ENCODE results near the gene PDE1C.
"Not testable (repeated sequence)": the region's sequence is repeated elsewhere in the genome, so short reads cannot be mapped to it uniquely, and the experiment has no call there.

The PDE1C gene

GRCh38 chr7:32070406-32071360 is at the start of gene PDE1C:
TSS of gene PDE1C (minus strand) at chr7:32070407.
- DNase-seq = peak; percentile 30

DNA sequence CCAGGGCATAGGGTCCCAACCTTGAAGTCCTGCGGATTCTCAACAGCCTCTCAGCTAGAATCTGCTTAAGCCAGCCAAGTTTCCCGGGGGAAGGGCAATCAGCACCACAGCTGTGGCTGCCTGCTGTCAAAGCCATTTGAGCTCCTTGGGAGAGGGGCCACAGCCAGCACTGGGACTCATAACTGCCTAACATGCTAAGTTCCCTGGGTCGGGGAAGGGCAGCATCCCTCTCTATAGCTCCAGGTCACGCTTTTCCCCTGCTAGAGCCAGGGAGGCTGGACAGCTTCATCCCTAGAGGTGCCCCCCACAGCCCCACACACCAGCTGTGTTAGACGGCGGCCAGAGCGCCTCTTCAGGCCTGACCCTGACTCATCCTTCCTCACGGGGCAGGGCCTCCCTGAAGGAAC is 49.6 kb upstream of the PDE1C start:
- DNase-seq = no peak

DNA sequence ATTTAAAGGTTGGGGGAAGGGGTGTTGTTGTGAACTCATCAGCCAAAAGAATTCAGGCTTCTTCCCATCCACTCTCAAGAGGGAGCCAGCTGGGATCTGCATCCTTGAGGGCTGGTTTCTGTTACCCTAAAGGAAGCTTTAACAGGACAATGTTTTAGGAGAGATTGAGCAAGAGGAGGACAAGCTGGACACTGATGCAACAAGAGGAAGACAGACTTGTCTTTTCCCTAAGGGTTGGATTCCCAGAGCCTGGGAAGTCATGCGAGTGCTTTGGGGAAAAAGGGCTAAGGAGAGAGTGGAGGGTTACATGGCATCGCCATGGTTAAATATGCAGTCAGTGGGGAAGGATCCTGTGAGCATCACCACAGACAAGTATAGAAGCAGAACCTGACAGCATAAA is 47.6 kb upstream of the PDE1C start:
- no peak for DNase-seq

DNA sequence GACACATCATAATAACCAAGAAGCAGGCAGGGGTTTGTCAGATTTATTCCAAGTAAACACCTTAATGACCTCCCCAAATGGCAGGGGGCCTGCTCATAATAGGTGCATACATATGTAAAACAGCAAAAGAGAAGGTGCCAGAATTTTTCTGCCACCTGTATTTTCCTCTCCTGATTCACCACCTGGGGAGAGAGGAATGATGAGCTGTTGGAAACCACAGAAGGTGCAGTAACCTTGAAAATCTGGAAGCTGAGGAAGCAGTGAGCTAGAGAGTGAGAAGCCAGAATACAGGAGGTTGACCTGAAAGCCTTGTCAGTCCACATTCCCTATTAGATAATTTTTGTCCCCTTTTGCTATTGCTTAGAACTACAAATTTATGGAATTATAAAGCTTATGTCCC is 46.2 kb upstream of the PDE1C start:
- no peak for DNase-seq

DNA sequence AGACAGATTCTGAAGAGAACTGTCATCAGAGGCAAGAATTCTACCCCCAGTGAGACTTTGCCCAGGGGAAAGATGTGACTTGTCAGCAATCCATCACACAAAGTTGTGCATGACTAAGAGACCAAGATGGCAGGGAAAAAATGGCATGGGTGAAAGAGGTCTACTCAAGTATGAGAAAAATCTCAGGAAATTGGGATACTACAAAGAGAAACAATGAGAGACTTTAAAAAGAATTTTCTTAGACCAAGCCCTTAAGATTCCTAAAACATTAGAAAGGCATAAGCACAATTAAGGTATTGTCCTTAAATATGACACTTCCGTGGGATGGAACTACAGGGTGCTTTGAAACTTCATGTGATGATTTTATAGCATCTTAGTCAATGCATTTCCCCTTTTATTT is 45.6 kb upstream of the PDE1C start:
- DNase-seq = no peak

DNA sequence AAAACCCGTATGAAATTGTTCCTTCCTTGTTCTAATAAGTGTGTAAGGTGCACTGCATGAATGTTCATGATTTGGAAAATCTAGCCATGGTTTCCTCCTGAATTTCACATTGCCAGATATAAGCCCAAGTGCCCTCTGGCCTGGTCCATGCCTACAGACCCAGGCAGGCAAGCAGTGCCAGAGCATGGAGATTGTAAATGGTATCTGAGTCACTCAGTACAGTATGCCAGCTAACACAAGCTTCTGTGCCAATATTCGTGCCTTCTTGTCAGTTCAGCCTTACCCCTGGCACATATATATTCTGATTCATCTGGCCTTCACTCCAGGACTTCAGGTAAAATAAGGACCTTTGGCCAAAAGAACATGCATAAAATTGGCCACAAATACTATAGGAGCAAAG is 38.4 kb upstream of the PDE1C start:
- no peak for DNase-seq

DNA sequence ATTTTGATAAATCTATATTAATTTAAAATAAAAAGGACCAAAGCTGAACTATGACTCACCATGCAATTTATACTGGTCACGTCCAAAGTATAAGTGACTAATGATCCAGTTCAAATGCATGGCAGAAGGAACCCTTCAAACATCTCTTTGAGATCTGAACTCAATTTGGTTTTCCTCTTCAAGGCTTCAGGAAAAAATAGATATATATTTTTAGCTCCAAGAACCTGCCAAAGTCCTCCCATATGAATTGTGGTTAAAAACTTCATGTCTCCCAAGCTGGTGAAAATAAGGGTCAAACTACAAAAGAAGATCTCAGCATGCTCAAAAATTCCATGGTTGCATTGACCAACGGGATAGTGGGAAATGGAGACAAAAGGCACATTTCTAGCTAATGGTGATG is 34.6 kb upstream of the PDE1C start:
- DNase-seq = no peak

- DNase-seq = no peak
These were observed 33.2 kb upstream of the PDE1C start for GRCh38 chr7:32103361-32103760.

GRCh38 chr7:32102432-32102873 is 32.2 kb upstream of the PDE1C start:
- DNase-seq = no peak

DNA sequence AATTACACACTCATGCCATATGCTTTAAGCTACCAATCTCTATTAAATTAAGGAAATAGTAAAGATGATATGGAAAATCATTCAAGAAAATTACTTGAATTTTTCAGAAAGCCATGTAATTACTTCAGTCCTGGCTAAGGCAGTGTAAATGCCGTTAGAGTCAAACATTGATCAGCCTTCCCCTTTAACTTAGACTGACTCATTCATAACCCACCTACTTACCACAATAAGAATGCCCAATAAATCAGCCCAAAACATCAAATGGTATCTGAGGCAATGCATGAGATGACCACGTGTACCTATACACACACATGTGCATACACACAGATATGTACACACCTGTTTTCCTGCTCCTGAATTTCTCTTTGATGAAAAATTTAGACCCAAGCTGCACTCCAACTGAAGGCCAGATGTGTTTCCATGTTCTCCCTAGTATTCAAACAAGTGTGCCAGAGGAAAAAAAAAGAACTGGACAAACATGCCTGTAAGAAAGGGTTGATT is 30.2 kb upstream of the PDE1C start:
- no peak for DNase-seq

DNA sequence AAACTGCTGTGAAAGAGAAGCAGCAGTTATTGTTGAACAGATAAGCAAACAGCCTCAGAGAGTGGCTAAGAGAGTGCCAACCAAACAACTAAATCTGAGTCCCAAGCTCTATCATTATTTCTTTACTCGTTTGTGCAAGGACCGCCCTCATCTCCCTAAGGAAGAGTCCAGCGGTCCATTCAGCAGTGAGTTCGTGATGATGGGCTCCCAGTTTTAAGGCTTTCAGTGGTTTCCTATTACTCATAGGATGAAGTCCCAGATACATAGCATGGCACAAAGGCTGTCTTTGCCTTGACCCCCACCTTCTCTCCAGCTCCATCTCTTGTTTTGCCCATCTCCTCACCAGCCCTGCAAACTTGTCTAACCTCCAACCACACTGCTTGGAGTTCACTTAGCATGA is 24.3 kb upstream of the PDE1C start:
- DNase-seq = no peak

- DNase-seq = no peak
These were observed 23.5 kb upstream of the PDE1C start for GRCh38 chr7:32093415-32094408.

GRCh38 chr7:32092346-32092745 is 22.1 kb upstream of the PDE1C start:
- no peak for DNase-seq

DNA sequence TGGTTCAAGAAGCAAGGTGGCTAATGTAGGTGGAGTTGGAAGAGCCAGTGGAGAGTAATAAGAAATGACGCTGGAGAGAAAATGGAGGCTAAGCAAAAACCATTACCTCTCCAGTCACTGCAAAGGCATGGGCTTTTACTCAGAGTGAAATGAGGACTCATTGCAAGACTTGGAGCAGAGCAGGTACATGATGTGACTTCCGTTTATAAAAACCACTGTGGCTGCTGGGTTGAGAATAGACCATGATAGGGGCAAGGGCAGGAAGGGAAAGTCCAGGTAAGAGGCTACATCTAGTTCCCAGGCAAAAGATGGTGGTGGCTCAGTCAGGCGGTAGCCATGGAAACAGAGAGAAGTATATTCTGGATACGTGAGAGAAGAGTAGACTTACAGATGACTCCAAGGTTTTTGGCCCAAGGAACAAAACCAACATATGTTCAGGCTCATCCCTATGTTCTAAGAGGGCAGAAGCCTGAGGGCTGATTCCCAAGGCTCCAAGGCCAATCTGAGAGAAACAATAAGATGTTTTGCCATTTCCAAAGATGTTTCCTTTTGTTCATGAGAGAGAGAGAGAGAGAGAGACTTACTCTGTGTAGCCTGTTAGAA is 21.5 kb upstream of the PDE1C start:
- DNase-seq = no peak

DNA sequence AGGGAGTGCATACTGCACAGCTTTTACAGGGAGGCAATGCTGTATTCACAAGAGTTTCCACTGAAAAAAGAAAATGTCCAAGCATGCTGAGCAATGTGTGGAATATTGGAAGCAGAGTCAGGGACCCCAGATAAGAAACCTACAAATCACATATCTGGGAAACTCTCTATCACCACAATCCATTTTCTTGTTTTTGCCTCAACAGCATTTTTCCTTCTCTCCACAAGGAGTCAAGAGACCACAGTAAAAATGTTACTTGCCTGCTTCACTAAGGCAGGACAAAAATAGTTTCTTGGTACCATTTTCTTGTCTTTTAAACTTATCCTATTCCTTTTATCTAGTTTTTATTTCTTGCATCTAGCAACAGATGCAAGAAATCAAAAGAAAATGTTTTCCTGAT is 19.5 kb upstream of the PDE1C start:
- DNase-seq = no peak

DNA sequence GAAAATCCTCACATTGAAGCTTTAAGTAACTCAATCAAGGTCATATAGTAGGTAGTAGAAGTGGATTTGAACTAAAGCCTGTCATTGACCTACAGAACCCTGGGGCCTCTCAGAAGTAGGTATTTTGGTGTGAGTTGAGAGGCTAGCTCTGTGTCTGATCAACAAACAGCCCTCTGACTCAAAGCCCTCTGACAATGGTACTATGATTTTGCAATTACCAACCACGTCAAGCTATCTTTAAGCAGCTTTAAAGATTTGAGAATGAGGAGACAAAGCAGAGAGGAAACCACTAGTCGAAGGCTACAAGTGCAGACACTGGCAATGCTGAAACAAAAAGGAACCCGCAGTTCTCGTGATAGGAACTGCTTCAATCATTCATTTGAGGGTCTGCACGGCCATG is 19.0 kb upstream of the PDE1C start:
- no peak for DNase-seq

GRCh38 chr7:32088451-32088881 is 18.3 kb upstream of the PDE1C start:
- no peak for DNase-seq

GRCh38 chr7:32079510-32079909 is 9.3 kb upstream of the PDE1C start:
- DNase-seq = peak; percentile 72

GRCh38 chr7:32078824-32079223 is 8.6 kb upstream of the PDE1C start:
- DNase-seq = no peak

DNA sequence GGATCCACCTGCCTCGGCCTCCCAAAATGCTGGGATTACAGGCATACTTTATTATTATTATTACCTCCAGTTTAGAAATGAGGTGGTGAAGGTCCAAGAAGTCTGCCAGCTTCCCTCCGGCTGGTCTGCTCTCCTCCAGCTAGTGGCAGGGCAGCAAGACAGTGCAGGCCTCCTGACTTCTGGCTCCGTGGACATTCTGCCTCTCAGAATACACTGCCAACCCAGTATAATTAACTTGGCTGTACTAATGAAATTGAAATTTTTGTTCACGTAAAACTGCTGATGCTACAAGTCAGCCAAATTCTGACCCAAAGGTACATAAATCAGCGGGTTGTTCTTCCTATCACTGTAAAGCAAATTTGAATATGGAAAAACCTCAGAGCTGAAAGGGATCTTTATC is 7.6 kb upstream of the PDE1C start:
- no peak for DNase-seq

DNA sequence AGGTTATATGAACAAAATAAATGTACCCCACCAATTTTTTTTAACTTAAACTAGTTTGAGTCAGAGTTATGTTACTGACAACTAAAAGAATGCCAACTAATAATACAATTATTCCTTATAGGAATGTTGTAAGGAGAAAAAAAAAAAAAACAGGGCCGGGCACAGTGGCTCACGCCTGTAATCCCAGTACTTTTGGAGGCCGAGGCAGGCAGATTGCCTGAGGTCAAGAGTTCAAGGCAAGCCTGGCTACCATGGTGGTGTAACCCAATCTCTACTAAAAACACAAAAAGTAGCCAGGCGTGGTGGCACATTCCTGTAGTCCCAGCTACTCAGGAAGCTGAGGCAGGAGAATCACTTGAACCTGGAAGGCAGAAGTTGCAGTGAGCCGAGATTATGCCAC is 6.6 kb upstream of the PDE1C start:
- DNase-seq = not testable (repeated sequence)

DNA sequence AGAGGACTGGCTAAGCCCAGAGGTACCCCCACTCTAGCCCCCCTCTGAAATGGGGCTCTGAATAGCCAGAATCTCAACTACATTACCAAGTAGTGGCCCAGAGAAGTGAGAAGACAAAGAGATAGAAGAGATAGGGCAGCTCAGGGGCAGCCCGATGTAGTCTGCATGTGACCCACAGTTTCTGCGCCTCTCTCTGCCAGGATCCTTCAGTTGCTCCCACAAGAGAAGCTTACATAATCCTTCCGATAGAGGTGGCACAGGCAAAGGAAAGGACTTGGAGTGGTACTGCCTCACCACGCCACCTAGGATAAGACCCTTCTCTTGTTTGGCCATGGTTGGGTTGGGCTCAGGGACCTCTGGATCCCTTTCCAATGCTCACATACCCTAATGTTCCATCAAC is 5.4 kb upstream of the PDE1C start:
- DNase-seq = no peak
